ENCODE data around the gene FBXO22. TPM values are rescaled to one million over a fixed set of nuclear protein-coding genes. Genes with fewer than 3 reads are reported as not detected.
A peak's percentile ranks its signal among the peaks of the same experiment; 100 is the strongest.
"Not testable (repeated sequence)": the region's sequence is repeated elsewhere in the genome, so short reads cannot be mapped to it uniquely, and the experiment has no call there.

The FBXO22 gene
- 10 to 100 TPM; 97.3 to 99.6 TPM for total RNA-seq

- DNase-seq: peak; percentile 95
- Mint-ChIP-seq H3K9me3 (no peaks in the 10 kb centered on the region), H3K4me1 (ENCODE audit: low read depth) (peaks cover 45% of the 10 kb centered on the region), H3K27ac (peak within 1 kb of the TSS; percentile 90), H3K27me3 (ENCODE audit: low read depth) (no peaks in the 10 kb centered on the region), H3K36me3 (ENCODE audit: low read depth) (peaks cover 22% of the 10 kb centered on the region), H3K4me3 (peak within 1 kb of the TSS; percentile 93)
- intact Hi-C loops (cut with micrococcal nuclease): loop anchor here (1.0 to 5.0 kb wide), 3 partner anchors 59 to 451 kb away; partner anchors contain the start of gene SIN3A
- CTCF ChIA-PET: interaction anchor here (0.6 to 1.7 kb wide), 2 partner anchors 61 to 62 kb away, joined by 3 read pairs; no protein-coding TSS in a partner anchor
Observed at GRCh38 chr15:75903331-75904239, at the start of gene FBXO22. Gene FBXO22, plus strand, starts transcription at chr15:75903878. Its CDS starts 86 bp downstream, at chr15:75903964.

GRCh38 chr15:75857886-75858285 is 45.8 kb upstream of the FBXO22 start:
- Mint-ChIP-seq H3K27me3 (ENCODE audit: low read depth) (no peaks in the 10 kb centered on the region), H3K9me3 (no peaks in the 10 kb centered on the region), H3K27ac (no peak overlapping the region), H3K36me3 (ENCODE audit: low read depth) (peaks cover 12% of the 10 kb centered on the region), H3K4me3 (no peak overlapping the region), H3K4me1 (ENCODE audit: low read depth) (peaks cover 18% of the 10 kb centered on the region)
- no peak for DNase-seq
- CTCF ChIA-PET: no interaction called here
- intact Hi-C loops (cut with micrococcal nuclease): no loop called here

- CTCF ChIA-PET: no interaction called here
- no peak overlapping the region for H3K4me3 Mint-ChIP-seq
Observed at GRCh38 chr15:75861750-75862402, 41.8 kb upstream of the FBXO22 start.

GRCh38 chr15:75862796-75863195 is 40.9 kb upstream of the FBXO22 start:
- Mint-ChIP-seq H3K4me1 (ENCODE audit: low read depth) (peaks cover 42% of the 10 kb centered on the region), H3K4me3 (no peak overlapping the region), H3K27me3 (ENCODE audit: low read depth) (no peaks in the 10 kb centered on the region), H3K27ac (no peak overlapping the region), H3K9me3 (no peaks in the 10 kb centered on the region), H3K36me3 (ENCODE audit: low read depth) (peaks cover 10% of the 10 kb centered on the region)
- DNase-seq: no peak
- CTCF ChIA-PET: no interaction called here
- intact Hi-C loops (cut with micrococcal nuclease): no loop called here

More at GRCh38 chr15:75861750-75862402, 41.8 kb upstream of the FBXO22 start:
- Mint-ChIP-seq H3K9me3 (no peaks in the 10 kb centered on the region), H3K4me1 (ENCODE audit: low read depth) (peaks cover 34% of the 10 kb centered on the region), H3K36me3 (ENCODE audit: low read depth) (peaks cover 12% of the 10 kb centered on the region), H3K27ac (no peak overlapping the region), H3K27me3 (ENCODE audit: low read depth) (no peaks in the 10 kb centered on the region)
- no peak for DNase-seq
- intact Hi-C loops (cut with micrococcal nuclease): no loop called here

- intact Hi-C loops (cut with micrococcal nuclease): no loop called here
- CTCF ChIA-PET: no interaction called here
- Mint-ChIP-seq H3K36me3 (ENCODE audit: low read depth) (peaks cover 6% of the 10 kb centered on the region), H3K9me3 (no peaks in the 10 kb centered on the region), H3K27ac (no peak overlapping the region), H3K27me3 (ENCODE audit: low read depth) (no peaks in the 10 kb centered on the region), H3K4me3 (no peak overlapping the region), H3K4me1 (ENCODE audit: low read depth) (peaks cover 31% of the 10 kb centered on the region)
- no peak for DNase-seq
Observed at GRCh38 chr15:75864213-75865059, 39.2 kb upstream of the FBXO22 start.

GRCh38 chr15:75866045-75866444 is 37.6 kb upstream of the FBXO22 start:
- H3K27ac Mint-ChIP-seq; H3K36me3 Mint-ChIP-seq (ENCODE audit: low read depth); H3K27me3 Mint-ChIP-seq (ENCODE audit: low read depth); H3K9me3 Mint-ChIP-seq; intact Hi-C loops (cut with micrococcal nuclease); H3K4me3 Mint-ChIP-seq; DNase-seq: not testable (repeated sequence)
- peaks cover 30% of the 10 kb centered on the region for H3K4me1 Mint-ChIP-seq (ENCODE audit: low read depth)
- CTCF ChIA-PET: interaction anchor here (0.6 kb wide), 2 partner anchors 13 to 56 kb away, joined by 3 read pairs; no protein-coding TSS in a partner anchor

GRCh38 chr15:75866916-75867315 is 36.8 kb upstream of the FBXO22 start:
- H3K27ac Mint-ChIP-seq: no peak overlapping the region

GRCh38 chr15:75867449-75867848 is 36.2 kb upstream of the FBXO22 start:
- H3K27me3 Mint-ChIP-seq (ENCODE audit: low read depth): no peaks in the 10 kb centered on the region
- H3K4me1 Mint-ChIP-seq (ENCODE audit: low read depth): peaks cover 30% of the 10 kb centered on the region
- H3K4me3 Mint-ChIP-seq: no peak overlapping the region
- H3K27ac Mint-ChIP-seq: no peak overlapping the region
- no peaks in the 10 kb centered on the region for H3K9me3 Mint-ChIP-seq
- H3K36me3 Mint-ChIP-seq (ENCODE audit: low read depth): peaks cover 3% of the 10 kb centered on the region
- CTCF ChIA-PET: no interaction called here
- intact Hi-C loops (cut with micrococcal nuclease): no loop called here
- DNase-seq: no peak

More at GRCh38 chr15:75866916-75867315, 36.8 kb upstream of the FBXO22 start:
- intact Hi-C loops (cut with micrococcal nuclease): no loop called here
- H3K9me3 Mint-ChIP-seq: no peaks in the 10 kb centered on the region
- H3K4me3 Mint-ChIP-seq: no peak overlapping the region
- H3K36me3 Mint-ChIP-seq (ENCODE audit: low read depth): peaks cover 3% of the 10 kb centered on the region
- peaks cover 30% of the 10 kb centered on the region for H3K4me1 Mint-ChIP-seq (ENCODE audit: low read depth)
- H3K27me3 Mint-ChIP-seq (ENCODE audit: low read depth): no peaks in the 10 kb centered on the region
- CTCF ChIA-PET: no interaction called here
- no peak for DNase-seq

GRCh38 chr15:75868019-75868418 is 35.7 kb upstream of the FBXO22 start:
- H3K9me3 Mint-ChIP-seq: no peaks in the 10 kb centered on the region
- intact Hi-C loops (cut with micrococcal nuclease): no loop called here
- DNase-seq: no peak
- no peaks in the 10 kb centered on the region for H3K27me3 Mint-ChIP-seq (ENCODE audit: low read depth)
- no peak overlapping the region for H3K27ac Mint-ChIP-seq
- H3K4me3 Mint-ChIP-seq: no peak overlapping the region
- H3K36me3 Mint-ChIP-seq (ENCODE audit: low read depth): peaks cover under 1% of the 10 kb centered on the region
- CTCF ChIA-PET: interaction anchor here (0.8 kb wide), 1 partner anchor 9 kb away, joined by 3 read pairs; no protein-coding TSS in a partner anchor
- H3K4me1 Mint-ChIP-seq (ENCODE audit: low read depth): peaks cover 30% of the 10 kb centered on the region

- H3K27ac Mint-ChIP-seq: no peak overlapping the region
- CTCF ChIA-PET: interaction anchor here (1.0 to 1.2 kb wide), 2 partner anchors 16 to 19 kb away, joined by 3 to 4 read pairs; no protein-coding TSS in a partner anchor
- no peak for DNase-seq
- no peaks in the 10 kb centered on the region for H3K27me3 Mint-ChIP-seq (ENCODE audit: low read depth)
- no peaks in the 10 kb centered on the region for H3K9me3 Mint-ChIP-seq
- peaks cover 12% of the 10 kb centered on the region for H3K36me3 Mint-ChIP-seq (ENCODE audit: low read depth)
- no peak overlapping the region for H3K4me3 Mint-ChIP-seq
- intact Hi-C loops (cut with micrococcal nuclease): no loop called here
- peaks cover 22% of the 10 kb centered on the region for H3K4me1 Mint-ChIP-seq (ENCODE audit: low read depth)
Observed at GRCh38 chr15:75869446-75869845, 34.2 kb upstream of the FBXO22 start.

- H3K27ac Mint-ChIP-seq; DNase-seq; H3K4me3 Mint-ChIP-seq; CTCF ChIA-PET; H3K4me1 Mint-ChIP-seq (ENCODE audit: low read depth); intact Hi-C loops (cut with micrococcal nuclease); H3K9me3 Mint-ChIP-seq; H3K27me3 Mint-ChIP-seq (ENCODE audit: low read depth): not testable (repeated sequence)
- peaks cover 15% of the 10 kb centered on the region for H3K36me3 Mint-ChIP-seq (ENCODE audit: low read depth)
Observed at GRCh38 chr15:75871589-75871988, 32.1 kb upstream of the FBXO22 start.

Data from activated naive CD4-positive, alpha-beta T cell treated with anti-CD3 and anti-CD28 coated beads for 36 hours (primary cell).